ENCODE measurements around the gene CUTA. TPM values are rescaled to one million over a fixed set of nuclear protein-coding genes. Genes with fewer than 3 reads are reported as not detected.

The CUTA gene
- total and polyA plus RNA-seq, 2 of the 13 experiments (the other 11 are each of a cell fraction or from before 2014, with no cell fraction given): 170 to 180 TPM

DNA sequence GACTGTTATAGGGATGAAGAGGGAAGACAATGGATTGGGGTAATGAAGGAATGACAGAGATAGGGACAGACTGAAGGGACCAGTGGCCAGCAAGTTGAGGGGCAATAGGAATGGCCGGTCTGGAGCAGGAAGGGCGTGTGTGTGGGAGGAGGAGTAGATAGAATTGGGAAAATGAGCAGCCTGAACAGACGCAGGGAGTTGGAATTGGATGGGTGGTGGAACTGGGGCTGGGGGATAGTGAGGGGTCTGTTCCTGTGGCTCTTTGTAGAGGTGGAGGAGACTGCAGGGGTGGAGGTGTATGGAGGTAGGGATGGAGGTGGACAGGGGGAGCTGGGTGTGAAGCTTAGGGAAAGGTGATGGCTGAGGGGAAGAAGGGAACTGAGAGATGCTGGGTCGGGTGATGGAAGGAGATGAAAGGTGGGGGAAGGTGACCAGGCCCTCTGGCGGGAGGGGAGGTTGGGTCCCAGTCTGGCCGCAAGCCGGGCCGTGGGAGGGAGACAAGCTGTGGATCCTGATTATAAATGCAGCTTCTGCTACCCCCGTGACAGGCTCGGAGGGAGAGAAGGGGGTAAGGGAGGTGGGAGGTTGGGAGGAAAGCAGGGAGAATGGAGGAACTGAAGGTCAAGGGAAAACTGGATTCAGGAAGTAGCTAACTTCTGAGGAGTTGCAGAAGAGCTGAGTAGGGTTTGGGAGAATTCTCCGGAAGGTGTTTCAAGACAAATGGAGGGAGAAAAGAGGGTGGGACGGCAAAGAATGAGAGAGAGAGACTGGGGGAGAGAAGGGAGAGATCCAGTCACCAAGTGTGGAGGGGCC is 7.2 kb upstream of the CUTA start (continued):
- TF ChIP-seq, protein P1, sequence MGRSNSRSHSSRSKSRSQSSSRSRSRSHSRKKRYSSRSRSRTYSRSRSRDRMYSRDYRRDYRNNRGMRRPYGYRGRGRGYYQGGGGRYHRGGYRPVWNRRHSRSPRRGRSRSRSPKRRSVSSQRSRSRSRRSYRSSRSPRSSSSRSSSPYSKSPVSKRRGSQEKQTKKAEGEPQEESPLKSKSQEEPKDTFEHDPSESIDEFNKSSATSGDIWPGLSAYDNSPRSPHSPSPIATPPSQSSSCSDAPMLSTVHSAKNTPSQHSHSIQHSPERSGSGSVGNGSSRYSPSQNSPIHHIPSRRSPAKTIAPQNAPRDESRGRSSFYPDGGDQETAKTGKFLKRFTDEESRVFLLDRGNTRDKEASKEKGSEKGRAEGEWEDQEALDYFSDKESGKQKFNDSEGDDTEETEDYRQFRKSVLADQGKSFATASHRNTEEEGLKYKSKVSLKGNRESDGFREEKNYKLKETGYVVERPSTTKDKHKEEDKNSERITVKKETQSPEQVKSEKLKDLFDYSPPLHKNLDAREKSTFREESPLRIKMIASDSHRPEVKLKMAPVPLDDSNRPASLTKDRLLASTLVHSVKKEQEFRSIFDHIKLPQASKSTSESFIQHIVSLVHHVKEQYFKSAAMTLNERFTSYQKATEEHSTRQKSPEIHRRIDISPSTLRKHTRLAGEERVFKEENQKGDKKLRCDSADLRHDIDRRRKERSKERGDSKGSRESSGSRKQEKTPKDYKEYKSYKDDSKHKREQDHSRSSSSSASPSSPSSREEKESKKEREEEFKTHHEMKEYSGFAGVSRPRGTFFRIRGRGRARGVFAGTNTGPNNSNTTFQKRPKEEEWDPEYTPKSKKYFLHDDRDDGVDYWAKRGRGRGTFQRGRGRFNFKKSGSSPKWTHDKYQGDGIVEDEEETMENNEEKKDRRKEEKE (IDR thresholded peaks at IDR 0.05): no peak
- TF ChIP-seq CC2D1A (CRISPR knock-in tag; IDR thresholded peaks at IDR 0.05): 0 out of 2 replicates have a peak, but pooled peaks have one; percentile 13
- TF ChIP-seq MEF2D (CRISPR knock-in tag; IDR thresholded peaks at IDR 0.05): no peak; the same call in 1 of the 2 replicates
- TF ChIP-seq CENPX (CRISPR knock-in tag; IDR thresholded peaks at IDR 0.05): no peak
- TF ChIP-seq ZNF451 (CRISPR knock-in tag; IDR thresholded peaks at IDR 0.05): no peak
- TF ChIP-seq REL (CRISPR knock-in tag; conservative IDR thresholded peaks at IDR 0.05): 0 out of 2 replicates have a peak, but pooled peaks have one; percentile 51
- TF ChIP-seq, protein P2, sequence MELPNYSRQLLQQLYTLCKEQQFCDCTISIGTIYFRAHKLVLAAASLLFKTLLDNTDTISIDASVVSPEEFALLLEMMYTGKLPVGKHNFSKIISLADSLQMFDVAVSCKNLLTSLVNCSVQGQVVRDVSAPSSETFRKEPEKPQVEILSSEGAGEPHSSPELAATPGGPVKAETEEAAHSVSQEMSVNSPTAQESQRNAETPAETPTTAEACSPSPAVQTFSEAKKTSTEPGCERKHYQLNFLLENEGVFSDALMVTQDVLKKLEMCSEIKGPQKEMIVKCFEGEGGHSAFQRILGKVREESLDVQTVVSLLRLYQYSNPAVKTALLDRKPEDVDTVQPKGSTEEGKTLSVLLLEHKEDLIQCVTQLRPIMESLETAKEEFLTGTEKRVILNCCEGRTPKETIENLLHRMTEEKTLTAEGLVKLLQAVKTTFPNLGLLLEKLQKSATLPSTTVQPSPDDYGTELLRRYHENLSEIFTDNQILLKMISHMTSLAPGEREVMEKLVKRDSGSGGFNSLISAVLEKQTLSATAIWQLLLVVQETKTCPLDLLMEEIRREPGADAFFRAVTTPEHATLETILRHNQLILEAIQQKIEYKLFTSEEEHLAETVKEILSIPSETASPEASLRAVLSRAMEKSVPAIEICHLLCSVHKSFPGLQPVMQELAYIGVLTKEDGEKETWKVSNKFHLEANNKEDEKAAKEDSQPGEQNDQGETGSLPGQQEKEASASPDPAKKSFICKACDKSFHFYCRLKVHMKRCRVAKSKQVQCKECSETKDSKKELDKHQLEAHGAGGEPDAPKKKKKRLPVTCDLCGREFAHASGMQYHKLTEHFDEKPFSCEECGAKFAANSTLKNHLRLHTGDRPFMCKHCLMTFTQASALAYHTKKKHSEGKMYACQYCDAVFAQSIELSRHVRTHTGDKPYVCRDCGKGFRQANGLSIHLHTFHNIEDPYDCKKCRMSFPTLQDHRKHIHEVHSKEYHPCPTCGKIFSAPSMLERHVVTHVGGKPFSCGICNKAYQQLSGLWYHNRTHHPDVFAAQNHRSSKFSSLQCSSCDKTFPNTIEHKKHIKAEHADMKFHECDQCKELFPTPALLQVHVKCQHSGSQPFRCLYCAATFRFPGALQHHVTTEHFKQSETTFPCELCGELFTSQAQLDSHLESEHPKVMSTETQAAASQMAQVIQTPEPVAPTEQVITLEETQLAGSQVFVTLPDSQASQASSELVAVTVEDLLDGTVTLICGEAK (IDR thresholded peaks at IDR 0.05): no peak
- TF ChIP-seq, protein P2 (CRISPR knock-in tag; IDR thresholded peaks at IDR 0.05): 0 out of 2 replicates have a peak, but pooled peaks have one; percentile 10
- no peak for TF ChIP-seq SRSF1 (optimal IDR thresholded peaks at IDR 0.05; ENCODE audit: low read depth, low read length)
- TF ChIP-seq WIZ (CRISPR knock-in tag; IDR thresholded peaks at IDR 0.05): no peak
- TF ChIP-seq, protein P3, sequence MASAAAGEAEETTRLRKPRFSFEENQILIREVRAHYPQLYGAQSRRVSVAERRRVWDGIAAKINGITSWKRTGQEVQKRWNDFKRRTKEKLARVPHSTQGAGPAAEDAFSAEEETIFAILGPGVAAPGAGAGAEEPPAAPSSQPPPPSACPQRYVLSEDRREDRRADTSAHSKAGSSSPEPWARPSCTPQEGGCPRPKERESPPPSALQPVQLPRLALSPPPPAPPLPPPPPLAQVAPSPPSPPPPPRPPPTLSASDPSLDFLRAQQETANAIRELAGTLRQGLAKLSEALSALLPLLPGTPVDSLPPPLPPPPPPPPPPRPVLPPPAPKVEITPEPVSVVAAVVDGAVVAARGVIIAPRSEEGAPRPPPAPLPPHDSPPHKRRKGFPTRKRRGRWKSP (CRISPR knock-in tag; IDR thresholded peaks at IDR 0.05): 0 out of 2 replicates have a peak, but pooled peaks have one; percentile 28
- 0 out of 2 replicates have a peak, but pooled peaks have one; percentile 47 for TF ChIP-seq ZNF441 (CRISPR knock-in tag; IDR thresholded peaks at IDR 0.05; ENCODE audit: borderline replicate concordance)
- peak; percentile 60; the same call in 1 of the 2 replicates for TF ChIP-seq EEA1 (CRISPR knock-in tag; IDR thresholded peaks at IDR 0.05; ENCODE audit: borderline replicate concordance)
- no peak for TF ChIP-seq GTF2F1 (IDR thresholded peaks at IDR 0.05; ENCODE audit: low read length)

Measured in HepG2 (cell line).